Osteocyte (in vitro differentiated cells): ENCODE results near the gene KANK4. TPM values are rescaled to one million over a fixed set of nuclear protein-coding genes. Genes with fewer than 3 reads are reported as not detected.

Experiments used
- DNase-seq: peaks from one replicate; pipeline ENCODE4 v3.0.0; 2021; ENCODE audit warnings: mixed read lengths; ENCODE audit not compliant: unreplicated experiment; ENCODE audit errors: extremely low spot score
- H3K27ac Mint-ChIP-seq: one replicate; pipeline ENCODE4 v1.8.0; 2021; ENCODE audit warnings: mild to moderate bottlenecking, mixed read lengths; ENCODE audit not compliant: unreplicated experiment
- H3K27me3 Mint-ChIP-seq: one replicate; pipeline ENCODE4 v1.8.0; 2021; ENCODE audit warnings: mixed read lengths; ENCODE audit not compliant: unreplicated experiment
- H3K36me3 Mint-ChIP-seq: one replicate; pipeline ENCODE4 v1.8.0; 2021; ENCODE audit warnings: mixed read lengths; ENCODE audit not compliant: unreplicated experiment
- H3K4me1 Mint-ChIP-seq: one replicate; pipeline ENCODE4 v1.8.0; 2021; ENCODE audit warnings: mixed read lengths; ENCODE audit not compliant: unreplicated experiment
- H3K4me3 Mint-ChIP-seq: one replicate; pipeline ENCODE4 v1.8.0; 2021; ENCODE audit warnings: mild to moderate bottlenecking, moderate library complexity, mixed read lengths; ENCODE audit not compliant: unreplicated experiment
- H3K9me3 Mint-ChIP-seq: one replicate; pipeline ENCODE4 v1.8.0; 2021; ENCODE audit warnings: mixed read lengths; ENCODE audit not compliant: unreplicated experiment
- total RNA-seq: library from RNA; stranded (reverse); gene quantifications from 2 replicates; pipeline ENCODE4 v1.2.1, GENCODE V29; 2021
- TF ChIP-seq, protein P1 (sequence below): fragments of 200-600 bp; sonication (generic); IDR thresholded peaks from 2 replicates; pipeline ENCODE4 v1.5.0; 2021; ENCODE audit warnings: antibody characterized with exemption, mild to moderate bottlenecking, moderate library complexity

The KANK4 gene
- total RNA-seq, 1 donor from 2014 or later: not detected

DNA sequence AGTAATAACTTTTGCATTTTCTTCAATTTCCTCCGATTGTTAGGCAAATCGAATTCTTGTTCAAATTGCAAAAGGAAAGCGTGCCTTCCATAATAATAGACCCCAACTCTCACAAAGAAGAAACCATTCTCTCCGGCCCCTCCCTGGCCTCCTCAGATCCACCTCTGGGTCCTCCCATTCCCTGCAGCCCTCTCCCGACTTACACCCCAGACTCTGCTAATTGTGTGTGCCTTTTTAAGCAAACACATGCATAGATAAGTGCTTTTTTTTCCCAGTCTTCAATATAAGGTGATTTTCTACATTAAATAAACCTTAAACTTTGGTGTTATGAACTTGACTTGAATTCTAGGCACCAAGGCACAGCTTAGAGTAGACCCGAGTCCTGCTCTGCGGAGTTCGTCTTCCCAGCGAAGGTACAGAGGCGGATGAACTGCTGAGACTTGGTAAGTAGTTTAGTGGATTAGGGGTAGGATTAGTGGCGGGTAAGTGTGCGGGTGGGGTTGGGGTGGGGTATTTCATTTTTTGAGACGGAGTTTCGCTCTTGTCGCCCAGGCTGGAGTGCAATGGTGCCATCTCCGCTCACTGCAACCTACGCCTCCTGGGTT is 123.0 kb downstream of the KANK4 start:
- Mint-ChIP-seq H3K4me1 (no peaks in the 10 kb centered on the region), H3K4me3 (no peak overlapping the region), H3K27ac (no peak overlapping the region), H3K36me3 (no peaks in the 10 kb centered on the region), H3K9me3 (no peaks in the 10 kb centered on the region), H3K27me3 (peaks cover 31% of the 10 kb centered on the region)
- TF ChIP-seq, protein P1, sequence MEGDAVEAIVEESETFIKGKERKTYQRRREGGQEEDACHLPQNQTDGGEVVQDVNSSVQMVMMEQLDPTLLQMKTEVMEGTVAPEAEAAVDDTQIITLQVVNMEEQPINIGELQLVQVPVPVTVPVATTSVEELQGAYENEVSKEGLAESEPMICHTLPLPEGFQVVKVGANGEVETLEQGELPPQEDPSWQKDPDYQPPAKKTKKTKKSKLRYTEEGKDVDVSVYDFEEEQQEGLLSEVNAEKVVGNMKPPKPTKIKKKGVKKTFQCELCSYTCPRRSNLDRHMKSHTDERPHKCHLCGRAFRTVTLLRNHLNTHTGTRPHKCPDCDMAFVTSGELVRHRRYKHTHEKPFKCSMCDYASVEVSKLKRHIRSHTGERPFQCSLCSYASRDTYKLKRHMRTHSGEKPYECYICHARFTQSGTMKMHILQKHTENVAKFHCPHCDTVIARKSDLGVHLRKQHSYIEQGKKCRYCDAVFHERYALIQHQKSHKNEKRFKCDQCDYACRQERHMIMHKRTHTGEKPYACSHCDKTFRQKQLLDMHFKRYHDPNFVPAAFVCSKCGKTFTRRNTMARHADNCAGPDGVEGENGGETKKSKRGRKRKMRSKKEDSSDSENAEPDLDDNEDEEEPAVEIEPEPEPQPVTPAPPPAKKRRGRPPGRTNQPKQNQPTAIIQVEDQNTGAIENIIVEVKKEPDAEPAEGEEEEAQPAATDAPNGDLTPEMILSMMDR: no peak
- DNase-seq: no peak

GRCh38 chr1:62194651-62195544 is 124.3 kb downstream of the KANK4 start, which contains the start of gene L1TD1:
L1TD1 (plus strand) TSS chr1:62194849; CDS start chr1:62206629, 11,780 bp downstream.
- Mint-ChIP-seq H3K27me3 (peaks cover 31% of the 10 kb centered on the region), H3K4me1 (no peaks in the 10 kb centered on the region), H3K27ac (no peak within 1 kb of the TSS), H3K9me3 (no peaks in the 10 kb centered on the region), H3K36me3 (no peaks in the 10 kb centered on the region), H3K4me3 (no peak within 1 kb of the TSS)
- TF ChIP-seq, protein P1: no peak
- DNase-seq: no peak

DNA sequence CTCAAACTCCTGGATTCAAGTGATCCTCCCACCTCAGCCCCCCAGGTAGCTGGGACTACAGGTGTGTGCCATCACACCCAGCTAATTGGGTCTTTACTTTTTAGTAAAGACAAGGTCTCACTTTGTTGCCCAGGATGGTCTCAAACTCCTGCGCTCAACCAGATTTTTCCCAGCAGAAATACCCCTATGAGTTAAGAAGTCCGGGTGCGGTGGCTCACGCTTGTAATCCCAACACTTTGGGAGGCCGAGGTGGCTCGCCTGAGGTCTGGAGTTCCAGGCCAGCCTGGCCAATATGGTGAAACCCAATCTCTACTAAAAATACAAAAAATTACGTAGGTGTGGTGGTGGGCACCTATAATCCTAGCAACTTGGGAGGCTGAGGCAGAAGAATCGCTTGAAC is 131.1 kb downstream of the KANK4 start:
- no peaks in the 10 kb centered on the region for H3K4me1 Mint-ChIP-seq
- H3K9me3 Mint-ChIP-seq: peaks cover 3% of the 10 kb centered on the region
- H3K27me3 Mint-ChIP-seq: peaks cover 10% of the 10 kb centered on the region
- H3K36me3 Mint-ChIP-seq: no peaks in the 10 kb centered on the region
- TF ChIP-seq, protein P1: no peak
- H3K27ac Mint-ChIP-seq: no peak overlapping the region
- H3K4me3 Mint-ChIP-seq: no peak overlapping the region
- DNase-seq: no peak

- TF ChIP-seq, protein P1: no peak
- Mint-ChIP-seq H3K36me3 (no peaks in the 10 kb centered on the region), H3K4me3 (no peak overlapping the region)
Observed at GRCh38 chr1:62187548-62187947, 131.7 kb downstream of the KANK4 start.

More at GRCh38 chr1:62187548-62187947, 131.7 kb downstream of the KANK4 start:
- Mint-ChIP-seq H3K27ac (no peak overlapping the region), H3K4me1 (no peaks in the 10 kb centered on the region), H3K27me3 (peaks cover 12% of the 10 kb centered on the region), H3K9me3 (peaks cover 3% of the 10 kb centered on the region)
- DNase-seq: no peak

Other genes starting within 250 kb of the KANK4 start
- gene L1TD1, start 124.6 kb downstream of the KANK4 start, total RNA-seq: not detected in 2 replicates
- gene USP1, start 117.6 kb upstream of the KANK4 start, total RNA-seq: 24.6 and 25.7 TPM in 2 replicates